Tibial nerve (tissue), 4 donors: Measurements from ENCODE around the gene MATK. TPM values are rescaled to one million over a fixed set of nuclear protein-coding genes. Genes with fewer than 3 reads are reported as not detected.

Experiments
- DNase-seq, 2 donors: peaks; one replicate each; pipeline ENCODE4 v3.0.0-alpha.2; 2019; ENCODE audit warnings: low spot score in 2 of 2
- H3K27ac ChIP-seq, 4 donors: fragments of 200-600 bp; sonication (generic) in 3 of 4; one replicate each; pipeline ENCODE4 v1.5.1; 2017 to 2019; ENCODE audit warnings: mild to moderate bottlenecking in 1 of 4
- H3K27me3 ChIP-seq, 2 donors: fragments of 200-600 bp; sonication (generic) in 1 of 2; one replicate each; pipeline versions ENCODE4 v1.5.1 to v1.6.0; 2017 to 2019
- H3K36me3 ChIP-seq, 3 donors: fragments of 200-600 bp; sonication (generic); one replicate each; pipeline ENCODE4 v1.5.1; 2018 to 2019
- H3K4me1 ChIP-seq, 4 donors: fragments of 200-600 bp; sonication (generic) in 3 of 4; one replicate each; pipeline ENCODE4 v1.5.1; 2017 to 2019
- H3K4me3 ChIP-seq, 4 donors: fragments of 200-600 bp; sonication (generic) in 3 of 4; one replicate each; pipeline ENCODE4 v1.5.1; 2017 to 2019; ENCODE audit warnings: mild to moderate bottlenecking in 1 of 4, moderate library complexity in 1 of 4
- H3K9me3 ChIP-seq, 4 donors: fragments of 200-600 bp; sonication (generic) in 3 of 4; one replicate each; pipeline ENCODE4 v1.5.1; 2017 to 2019
- EP300 ChIP-seq, 2 donors: sonication (generic); formaldehyde crosslinking; IDR thresholded peaks; one replicate each; pipeline ENCODE4 v1.6.1; 2017; ENCODE audit warnings: antibody characterized with exemption in 2 of 2, mild to moderate bottlenecking in 1 of 2
- POLR2A ChIP-seq, 2 donors: fragments of 450-650 bp; IDR thresholded peaks; one replicate each; pipeline ENCODE4 v1.6.1; 2017; ENCODE audit warnings: antibody characterized with exemption in 2 of 2, mild to moderate bottlenecking in 2 of 2, moderate library complexity in 2 of 2
- WGBS, 2 donors: methylation state at CpG; one replicate each; pipeline ENCODE4 v1.1.5; 2018; 5-methylcytosine and 5-hydroxymethylcytosine counted together
- total RNA-seq, 4 donors: library from RNA; depleted of rRNA; stranded (reverse); fragments of >200 nt; gene quantifications; one replicate each; pipeline ENCODE4 v1.1.0, GENCODE V29; 2016
- TF ChIP-seq, protein P1 (sequence below), 5 experiments: fragments of 200-600 bp in 3 of 5; fragments of 450-650 bp in 2 of 5; sonication (generic) in 3 of 5; IDR thresholded peaks; one replicate each; pipeline ENCODE4 v1.5.1; 2016 to 2019; ENCODE audit warnings: antibody characterized with exemption in 5 of 5, mild to moderate bottlenecking in 3 of 5, moderate library complexity in 2 of 5

MATK gene
- total RNA-seq, 4 donors from 2014 or later: 0.78 to 2.9 (median 2.1) TPM

DNA sequence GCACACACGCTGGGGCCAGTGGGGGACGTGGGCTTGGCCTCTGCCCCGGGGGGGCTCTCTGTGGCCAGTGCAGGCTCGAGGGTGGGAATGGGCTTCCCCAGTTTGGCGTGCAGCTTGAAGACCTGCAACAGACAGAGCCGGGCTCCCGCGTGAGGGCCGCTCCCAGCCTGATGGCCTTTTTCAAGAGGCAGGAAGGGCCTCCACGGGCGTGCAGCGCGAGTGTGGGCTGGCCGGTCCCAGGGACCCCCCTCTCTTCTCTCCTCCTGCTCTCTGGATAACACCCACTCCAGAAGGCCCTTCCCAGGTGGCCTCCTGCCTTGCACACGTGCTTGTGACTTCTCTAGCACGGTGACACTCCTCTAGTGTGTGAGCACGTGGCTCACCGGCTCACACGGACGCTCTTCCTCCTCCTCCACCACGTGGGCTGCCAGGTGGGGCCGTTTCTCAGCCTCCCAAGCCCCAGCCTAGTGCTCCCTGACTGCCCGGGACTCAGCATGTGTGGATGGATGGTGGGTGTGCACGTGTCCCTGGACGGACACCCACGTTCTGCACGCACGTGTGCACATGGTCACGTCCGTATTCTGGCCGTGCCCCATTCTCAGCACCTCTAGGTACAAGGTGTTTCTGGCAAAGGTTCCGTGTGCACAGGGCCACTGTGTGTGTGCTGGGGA lies 39.2 kb upstream of the MATK start:
- Histone ChIP-seq H3K4me1 (no peaks in the 10 kb centered on the region), H3K36me3 (no peaks in the 10 kb centered on the region), H3K9me3 (no peaks in the 10 kb centered on the region), H3K4me3 (no peak overlapping the region), H3K27ac (no peak overlapping the region), H3K27me3 (peaks cover 0 to 35% of the 10 kb centered on the region in 2 donors)
- 61 to 64% methylated on average over 25 to 32 of the region's 32 CpGs for WGBS, 2 donors
- TF ChIP-seq, protein P1, sequence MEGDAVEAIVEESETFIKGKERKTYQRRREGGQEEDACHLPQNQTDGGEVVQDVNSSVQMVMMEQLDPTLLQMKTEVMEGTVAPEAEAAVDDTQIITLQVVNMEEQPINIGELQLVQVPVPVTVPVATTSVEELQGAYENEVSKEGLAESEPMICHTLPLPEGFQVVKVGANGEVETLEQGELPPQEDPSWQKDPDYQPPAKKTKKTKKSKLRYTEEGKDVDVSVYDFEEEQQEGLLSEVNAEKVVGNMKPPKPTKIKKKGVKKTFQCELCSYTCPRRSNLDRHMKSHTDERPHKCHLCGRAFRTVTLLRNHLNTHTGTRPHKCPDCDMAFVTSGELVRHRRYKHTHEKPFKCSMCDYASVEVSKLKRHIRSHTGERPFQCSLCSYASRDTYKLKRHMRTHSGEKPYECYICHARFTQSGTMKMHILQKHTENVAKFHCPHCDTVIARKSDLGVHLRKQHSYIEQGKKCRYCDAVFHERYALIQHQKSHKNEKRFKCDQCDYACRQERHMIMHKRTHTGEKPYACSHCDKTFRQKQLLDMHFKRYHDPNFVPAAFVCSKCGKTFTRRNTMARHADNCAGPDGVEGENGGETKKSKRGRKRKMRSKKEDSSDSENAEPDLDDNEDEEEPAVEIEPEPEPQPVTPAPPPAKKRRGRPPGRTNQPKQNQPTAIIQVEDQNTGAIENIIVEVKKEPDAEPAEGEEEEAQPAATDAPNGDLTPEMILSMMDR (IDR thresholded peaks at IDR 0.05): no peak
- TF ChIP-seq POLR2A (IDR thresholded peaks at IDR 0.05): no peak
- TF ChIP-seq EP300 (IDR thresholded peaks at IDR 0.05): no peak
- no peak for DNase-seq

DNA sequence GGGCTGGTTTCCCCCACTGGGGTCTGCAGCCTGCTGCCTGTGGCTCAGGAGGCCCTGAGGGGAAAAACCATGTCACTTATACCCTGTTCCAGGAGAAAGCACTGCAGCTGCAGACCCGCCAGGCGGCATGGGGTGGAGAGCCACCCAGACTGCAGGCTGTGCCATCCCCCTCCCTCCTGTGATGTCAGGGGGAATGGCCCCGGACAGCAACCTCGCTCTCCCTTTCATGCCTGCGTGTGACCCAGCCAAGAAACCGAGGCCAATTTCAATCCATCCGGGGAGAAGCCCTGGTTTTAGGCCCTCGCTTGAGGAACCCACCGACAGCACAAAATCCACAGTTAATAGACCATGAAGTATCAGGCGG lies 37.2 kb upstream of the MATK start:
- Histone ChIP-seq H3K4me3 (no peak overlapping the region), H3K27ac (no peak overlapping the region), H3K36me3 (no peaks in the 10 kb centered on the region), H3K9me3 (no peaks in the 10 kb centered on the region), H3K27me3 (peaks cover 0 to 28% of the 10 kb centered on the region in 2 donors), H3K4me1 (no peaks in the 10 kb centered on the region)
- WGBS, 2 donors: 48 to 69% methylated on average over 8 to 10 of the region's 10 CpGs
- TF ChIP-seq POLR2A (IDR thresholded peaks at IDR 0.05) (no peak), EP300 (IDR thresholded peaks at IDR 0.05) (no peak)
- TF ChIP-seq, protein P1 (IDR thresholded peaks at IDR 0.05): no peak
- DNase-seq: no peak

DNA sequence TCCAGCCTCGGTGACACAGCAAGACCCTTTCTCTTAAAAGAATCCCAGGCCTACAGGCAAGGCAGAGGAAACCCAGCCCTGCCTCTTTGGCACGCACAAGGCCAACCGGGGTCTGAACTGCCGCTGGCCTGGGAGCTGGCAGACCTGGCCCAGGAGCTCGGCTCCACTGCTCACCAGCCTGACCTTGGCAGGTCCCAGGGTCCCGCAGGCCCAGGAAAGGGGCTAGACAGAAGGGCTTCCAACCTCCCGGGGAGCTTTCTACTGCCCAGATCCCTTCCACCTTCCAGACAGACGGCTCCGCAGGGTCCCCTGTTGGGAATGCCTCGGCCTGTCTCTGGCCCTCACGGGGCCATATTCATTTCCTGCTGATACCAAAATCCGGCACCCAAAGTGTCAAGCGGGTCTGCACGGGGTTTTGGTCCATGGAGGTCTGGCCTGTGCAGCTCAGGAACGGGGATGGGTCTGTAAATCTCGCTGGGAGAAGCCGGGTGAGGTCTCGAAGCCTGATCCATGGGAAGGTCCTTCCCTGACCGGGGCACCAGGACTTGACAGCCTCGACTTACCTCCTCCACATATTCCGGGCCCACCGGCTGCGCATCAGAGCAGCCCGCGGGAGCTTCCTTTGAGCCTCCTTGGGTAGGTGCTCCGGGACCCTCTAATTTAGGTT lies 36.6 kb upstream of the MATK start:
- H3K4me3 ChIP-seq: no peak overlapping the region
- no peaks in the 10 kb centered on the region for H3K36me3 ChIP-seq
- H3K27ac ChIP-seq: no peak overlapping the region
- 80 to 83% methylated on average over 16 to 26 of the region's 26 CpGs for WGBS, 2 donors
- DNase-seq: no peak
- H3K27me3 ChIP-seq: peaks cover 0 to 23% of the 10 kb centered on the region in 2 donors
- TF ChIP-seq EP300 (IDR thresholded peaks at IDR 0.05): no peak
- TF ChIP-seq POLR2A (IDR thresholded peaks at IDR 0.05): no peak
- TF ChIP-seq, protein P1 (IDR thresholded peaks at IDR 0.05): no peak
- no peaks in the 10 kb centered on the region for H3K4me1 ChIP-seq
- no peaks in the 10 kb centered on the region for H3K9me3 ChIP-seq

DNA sequence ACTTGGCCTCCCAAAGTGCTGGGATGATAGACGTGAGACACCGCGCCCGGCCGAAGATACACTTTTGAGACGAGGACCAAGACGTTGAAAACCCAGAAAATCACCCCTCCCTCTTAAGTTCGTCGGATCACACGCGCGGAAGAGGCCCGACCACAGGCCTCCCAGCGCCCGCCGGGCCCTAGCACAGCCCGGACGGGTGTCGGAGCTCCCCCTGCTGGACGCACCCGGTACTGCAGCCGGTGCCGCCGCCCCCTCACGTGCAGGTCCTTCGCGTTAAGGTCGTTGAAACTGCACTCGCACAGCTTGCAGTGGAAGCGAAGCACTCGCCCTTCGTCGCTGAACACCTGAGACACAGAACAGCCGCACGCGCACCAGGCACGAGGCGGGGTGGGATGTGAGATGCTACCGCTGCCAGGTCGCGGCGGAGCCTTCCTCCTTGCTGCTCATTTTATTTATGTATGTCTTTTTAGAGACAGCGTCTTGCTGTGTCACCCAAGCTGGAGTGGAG lies 35.7 kb upstream of the MATK start:
- Histone ChIP-seq H3K4me1 (no peaks in the 10 kb centered on the region), H3K9me3 (no peaks in the 10 kb centered on the region), H3K4me3 (no peak overlapping the region), H3K36me3 (no peaks in the 10 kb centered on the region), H3K27me3 (peaks cover 0 to 21% of the 10 kb centered on the region in 2 donors), H3K27ac (no peak overlapping the region)
- WGBS, 2 donors: 17 to 31% methylated on average over 26 to 42 of the region's 43 CpGs
- peak; percentile 26 to 40 for DNase-seq
- TF ChIP-seq, protein P1 (IDR thresholded peaks at IDR 0.05): peak; percentile 79 to 98 (median 92)
- TF ChIP-seq POLR2A (IDR thresholded peaks at IDR 0.05): no peak

DNA sequence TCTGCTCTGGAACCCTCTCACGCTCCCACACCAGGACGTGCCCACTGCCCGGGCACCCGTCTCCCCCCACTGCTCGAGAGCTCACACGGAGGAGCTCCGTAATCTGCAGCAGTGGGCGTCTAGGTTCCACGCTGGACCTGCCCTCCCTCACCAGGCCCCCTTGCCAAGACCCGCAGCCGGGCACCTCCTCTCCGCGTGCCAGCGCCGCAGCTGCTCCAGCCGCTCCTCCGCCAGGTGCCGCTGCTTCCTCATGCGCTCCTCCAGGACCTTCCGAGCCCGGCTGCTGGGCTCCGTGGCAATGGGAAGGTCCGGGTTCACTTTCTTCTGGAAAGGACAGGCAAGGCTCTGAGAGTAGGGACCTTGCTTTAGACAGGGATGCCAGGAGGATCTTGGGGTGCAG lies 35.0 kb upstream of the MATK start:
- Histone ChIP-seq H3K4me3 (no peak overlapping the region), H3K27me3 (peaks cover 0 to 21% of the 10 kb centered on the region in 2 donors)
- 89 to 92% methylated on average over 22 to 23 of the region's 23 CpGs for WGBS, 2 donors

More for the DNA sequence above, 35.0 kb upstream of the MATK start:
- H3K9me3 ChIP-seq: no peaks in the 10 kb centered on the region
- TF ChIP-seq EP300 (IDR thresholded peaks at IDR 0.05): no peak
- TF ChIP-seq, protein P1 (IDR thresholded peaks at IDR 0.05): no peak
- H3K36me3 ChIP-seq: no peaks in the 10 kb centered on the region
- no peak overlapping the region for H3K27ac ChIP-seq
- no peaks in the 10 kb centered on the region for H3K4me1 ChIP-seq
- DNase-seq: no peak
